Measurements from ENCODE around the gene ZNF512B.
"Not testable (repeated sequence)": the region's sequence is repeated elsewhere in the genome, so short reads cannot be mapped to it uniquely, and the experiment has no call there.

The ZNF512B gene, protein sequence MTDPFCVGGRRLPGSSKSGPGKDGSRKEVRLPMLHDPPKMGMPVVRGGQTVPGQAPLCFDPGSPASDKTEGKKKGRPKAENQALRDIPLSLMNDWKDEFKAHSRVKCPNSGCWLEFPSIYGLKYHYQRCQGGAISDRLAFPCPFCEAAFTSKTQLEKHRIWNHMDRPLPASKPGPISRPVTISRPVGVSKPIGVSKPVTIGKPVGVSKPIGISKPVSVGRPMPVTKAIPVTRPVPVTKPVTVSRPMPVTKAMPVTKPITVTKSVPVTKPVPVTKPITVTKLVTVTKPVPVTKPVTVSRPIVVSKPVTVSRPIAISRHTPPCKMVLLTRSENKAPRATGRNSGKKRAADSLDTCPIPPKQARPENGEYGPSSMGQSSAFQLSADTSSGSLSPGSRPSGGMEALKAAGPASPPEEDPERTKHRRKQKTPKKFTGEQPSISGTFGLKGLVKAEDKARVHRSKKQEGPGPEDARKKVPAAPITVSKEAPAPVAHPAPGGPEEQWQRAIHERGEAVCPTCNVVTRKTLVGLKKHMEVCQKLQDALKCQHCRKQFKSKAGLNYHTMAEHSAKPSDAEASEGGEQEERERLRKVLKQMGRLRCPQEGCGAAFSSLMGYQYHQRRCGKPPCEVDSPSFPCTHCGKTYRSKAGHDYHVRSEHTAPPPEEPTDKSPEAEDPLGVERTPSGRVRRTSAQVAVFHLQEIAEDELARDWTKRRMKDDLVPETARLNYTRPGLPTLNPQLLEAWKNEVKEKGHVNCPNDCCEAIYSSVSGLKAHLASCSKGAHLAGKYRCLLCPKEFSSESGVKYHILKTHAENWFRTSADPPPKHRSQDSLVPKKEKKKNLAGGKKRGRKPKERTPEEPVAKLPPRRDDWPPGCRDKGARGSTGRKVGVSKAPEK

GRCh38 chr20:63969838-63970713 lies at the start of gene ZNF512B:
Gene ZNF512B (minus strand): TSS chr20:63969930. CDS start chr20:63967950, 1,980 bp downstream.
- in situ Hi-C loops (cut with MboI; ENCODE audit: low sequenced_read_pairs), result no loop called here

GRCh38 chr20:64015635-64016034 lies 45.9 kb upstream of the ZNF512B start:
- in situ Hi-C loops (cut with MboI; ENCODE audit: low sequenced_read_pairs), result no loop called here

- in situ Hi-C loops (cut with MboI; ENCODE audit: low sequenced_read_pairs), result not testable (repeated sequence)
Observed at GRCh38 chr20:64012385-64013154, 42.8 kb upstream of the ZNF512B start.

DNA sequence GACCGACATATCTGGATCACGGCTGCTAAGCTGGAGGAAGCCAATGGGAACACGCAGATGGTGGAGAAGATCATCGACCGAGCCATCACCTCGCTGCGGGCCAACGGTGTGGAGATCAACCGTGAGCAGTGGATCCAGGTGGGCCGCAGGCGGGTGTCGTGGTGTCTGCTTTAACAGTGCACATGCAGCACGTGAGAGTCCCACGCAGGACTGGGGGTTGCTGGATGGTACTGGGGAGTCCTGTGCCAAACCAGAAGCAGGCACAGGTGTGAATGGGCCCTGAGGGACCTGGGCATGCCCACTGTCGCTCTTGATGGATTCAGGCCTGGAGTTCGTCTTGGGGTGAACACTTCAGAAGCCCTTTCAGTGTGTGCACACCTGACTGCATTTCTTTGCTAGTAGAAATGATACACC lies 41.6 kb upstream of the ZNF512B start:
- in situ Hi-C loops (cut with MboI; ENCODE audit: low sequenced_read_pairs), result no loop called here

DNA sequence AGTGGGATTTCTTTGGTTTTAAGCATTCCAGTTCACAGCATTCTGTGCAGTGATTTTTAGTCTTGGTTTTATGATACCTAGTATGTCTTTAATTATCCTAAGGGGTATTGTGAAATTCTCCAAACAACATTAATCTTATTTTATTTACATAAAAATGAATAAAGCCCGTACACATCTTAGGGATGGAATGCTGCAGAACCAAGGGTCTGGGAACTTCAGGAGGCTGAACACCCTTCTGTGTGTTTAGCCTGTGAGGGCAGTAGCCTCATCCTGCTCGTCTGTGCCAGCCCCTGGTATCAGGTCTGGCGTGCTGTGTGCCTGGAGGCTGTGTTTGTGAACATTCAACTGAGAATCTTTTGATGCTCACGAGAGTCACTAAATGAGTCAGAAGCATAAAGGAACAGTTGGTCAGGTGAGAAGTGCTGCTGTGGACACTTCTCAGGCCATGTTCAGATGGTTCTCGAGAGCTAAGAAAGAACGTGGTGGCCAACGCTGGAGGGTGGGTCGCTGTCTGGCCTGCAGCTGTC lies 41.0 kb upstream of the ZNF512B start:
- in situ Hi-C loops (cut with MboI; ENCODE audit: low sequenced_read_pairs), result no loop called here

DNA sequence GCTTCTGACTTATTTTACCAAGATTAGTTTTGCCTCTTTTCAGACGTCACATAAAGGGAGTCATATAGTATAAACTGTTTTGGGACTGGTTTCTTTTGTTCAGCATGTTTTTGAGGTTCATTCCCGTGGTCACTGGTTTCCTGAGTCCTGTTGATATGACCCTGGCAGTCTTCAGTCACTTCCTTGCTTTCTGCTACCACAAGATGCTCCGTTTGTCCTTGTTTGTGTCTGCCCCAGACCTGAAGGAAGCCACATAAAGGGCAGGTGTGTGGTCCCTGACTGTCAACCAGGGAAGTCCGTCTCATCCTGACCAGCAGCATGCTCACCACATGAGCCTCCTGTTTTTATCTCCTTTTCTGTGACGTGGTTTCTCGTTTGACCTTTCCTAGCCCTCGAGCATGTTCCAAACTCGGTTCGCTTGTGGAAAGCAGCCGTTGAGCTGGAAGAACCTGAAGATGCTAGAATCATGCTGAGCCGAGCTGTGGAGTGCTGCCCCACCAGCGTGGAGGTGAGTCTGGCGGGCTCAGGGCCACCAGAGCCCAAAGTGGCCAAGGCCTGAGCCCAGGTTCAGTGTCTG lies 40.2 kb upstream of the ZNF512B start:
- in situ Hi-C loops (cut with MboI; ENCODE audit: low sequenced_read_pairs), result no loop called here

- in situ Hi-C loops (cut with MboI; ENCODE audit: low sequenced_read_pairs), result no loop called here
Observed at GRCh38 chr20:64006902-64007301, 37.2 kb upstream of the ZNF512B start.

DNA sequence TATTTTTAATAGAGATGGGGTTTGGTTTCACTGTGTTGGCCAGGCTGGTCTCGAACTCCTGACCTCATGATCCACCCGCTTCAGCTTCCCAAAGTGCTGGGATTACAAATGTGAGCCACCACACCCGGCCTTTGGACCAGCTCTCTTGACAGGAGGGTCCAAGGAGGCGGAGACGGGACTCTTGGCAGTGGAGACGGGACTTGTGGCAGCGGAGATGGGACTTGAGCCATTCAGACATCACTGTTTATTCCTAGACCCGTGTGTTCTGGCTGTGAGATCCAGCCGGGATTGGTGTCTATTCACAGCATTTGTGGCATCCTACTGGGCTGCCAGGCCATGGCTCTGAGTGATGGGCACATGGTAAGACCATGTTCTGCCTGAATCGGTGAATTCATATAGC lies 36.8 kb upstream of the ZNF512B start:
- in situ Hi-C loops (cut with MboI; ENCODE audit: low sequenced_read_pairs), result no loop called here

GRCh38 chr20:64005394-64005793 lies 35.7 kb upstream of the ZNF512B start:
- in situ Hi-C loops (cut with MboI; ENCODE audit: low sequenced_read_pairs), result no loop called here

DNA sequence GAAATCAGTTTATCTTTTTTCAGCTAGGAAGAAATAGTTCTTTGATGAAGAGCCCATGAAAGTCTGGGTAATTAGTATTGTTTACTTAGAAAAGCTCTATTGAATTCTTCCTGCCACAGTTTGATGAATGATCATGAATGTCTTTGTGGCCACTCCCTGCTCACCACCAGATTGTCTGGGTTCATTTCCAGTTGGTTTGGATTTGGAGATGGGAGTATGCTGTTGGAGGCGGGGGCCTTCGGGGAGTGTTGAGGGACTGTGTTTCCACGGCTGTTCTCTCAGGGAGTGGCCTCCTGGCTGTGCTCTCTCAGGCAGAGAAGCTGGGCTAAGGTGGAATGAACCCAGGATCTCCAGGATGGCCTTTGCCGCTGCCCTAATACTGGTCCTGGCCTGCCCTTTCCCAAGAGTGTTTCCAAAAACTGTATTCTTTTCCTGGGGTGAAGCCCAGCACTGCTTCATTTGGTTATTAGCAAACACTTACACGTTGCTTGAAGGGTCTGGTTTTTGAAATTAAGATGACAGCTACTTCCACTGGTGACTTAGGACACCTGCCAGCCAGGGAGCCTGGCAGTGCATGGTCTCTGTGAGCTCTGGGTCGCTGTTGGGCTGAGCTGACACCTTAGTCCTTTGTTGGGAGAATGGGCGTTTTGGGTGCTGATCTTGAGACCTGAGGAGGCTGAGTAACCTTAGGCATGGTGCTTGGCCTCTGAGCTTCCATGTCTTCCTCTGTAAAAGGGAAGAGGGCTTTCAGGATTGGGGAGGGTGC lies 34.4 kb upstream of the ZNF512B start:
- in situ Hi-C loops (cut with MboI; ENCODE audit: low sequenced_read_pairs), result no loop called here

DNA sequence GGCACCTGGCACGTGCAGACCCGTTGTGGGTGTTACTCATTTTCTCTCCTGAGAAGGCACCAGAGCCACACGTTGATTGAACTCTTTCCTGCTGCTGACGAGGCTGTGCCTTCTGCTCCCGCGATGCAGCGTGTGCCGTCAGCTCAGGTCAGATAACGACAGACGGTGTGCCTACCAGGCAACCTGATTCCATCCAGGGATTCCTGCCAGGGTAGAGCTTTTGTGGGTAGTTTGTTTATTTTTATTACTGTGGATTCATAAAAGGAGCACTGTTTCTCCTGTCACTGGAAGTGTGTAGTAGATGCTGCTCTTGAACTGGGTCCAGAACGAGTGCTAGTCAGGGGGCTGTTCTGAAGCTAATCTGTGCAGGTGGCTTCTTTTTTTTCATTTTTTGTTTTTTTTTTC lies 31.9 kb upstream of the ZNF512B start:
- in situ Hi-C loops (cut with MboI; ENCODE audit: low sequenced_read_pairs), result no loop called here

DNA sequence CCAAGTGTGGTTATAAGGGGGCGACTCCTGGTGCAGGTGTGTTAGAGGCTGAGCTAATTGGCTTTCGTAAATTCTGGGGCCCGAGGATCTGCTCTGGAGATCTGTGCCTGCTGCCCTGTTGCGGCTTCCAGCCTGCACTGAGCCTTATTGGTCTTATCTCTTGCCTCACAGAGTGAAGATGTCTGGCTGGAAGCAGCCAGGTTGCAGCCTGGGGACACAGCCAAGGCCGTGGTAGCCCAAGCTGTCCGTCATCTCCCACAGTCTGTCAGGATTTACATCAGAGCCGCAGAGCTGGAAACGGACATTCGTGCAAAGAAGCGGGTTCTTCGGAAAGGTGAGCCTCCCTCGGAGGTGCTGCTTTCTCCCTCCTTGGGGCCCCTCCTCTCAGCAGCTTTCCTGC lies 31.2 kb upstream of the ZNF512B start:
- in situ Hi-C loops (cut with MboI; ENCODE audit: low sequenced_read_pairs), result no loop called here

DNA sequence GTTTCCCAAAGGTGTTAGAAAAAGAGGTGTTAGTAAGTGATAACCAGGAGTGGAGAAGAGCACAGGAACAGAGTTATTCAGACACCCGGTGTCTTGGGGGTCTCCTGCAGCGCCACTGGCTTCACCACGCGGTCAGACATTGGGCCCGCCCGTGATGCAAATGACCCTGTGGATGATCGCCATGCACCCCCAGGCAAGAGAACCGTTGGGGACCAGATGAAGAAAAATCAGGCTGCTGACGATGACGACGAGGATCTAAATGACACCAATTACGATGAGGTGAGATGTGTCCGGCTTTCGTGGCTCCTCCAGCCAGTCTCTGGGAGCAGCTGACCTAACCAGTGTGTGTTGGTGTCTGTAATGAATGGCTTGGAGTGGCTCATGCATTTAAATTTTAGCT lies 13.2 kb upstream of the ZNF512B start:
- in situ Hi-C loops (cut with MboI; ENCODE audit: low sequenced_read_pairs), result no loop called here

GRCh38 chr20:63980806-63981728 lies 11.3 kb upstream of the ZNF512B start, which contains the start of gene PRPF6:
Gene PRPF6 (plus strand): TSS chr20:63981132. CDS start chr20:63981246, 114 bp downstream.
- in situ Hi-C loops (cut with MboI; ENCODE audit: low sequenced_read_pairs), result no loop called here

GRCh38 chr20:63980317-63980805 lies 10.6 kb upstream of the ZNF512B start:
- in situ Hi-C loops (cut with MboI; ENCODE audit: low sequenced_read_pairs), result no loop called here

DNA sequence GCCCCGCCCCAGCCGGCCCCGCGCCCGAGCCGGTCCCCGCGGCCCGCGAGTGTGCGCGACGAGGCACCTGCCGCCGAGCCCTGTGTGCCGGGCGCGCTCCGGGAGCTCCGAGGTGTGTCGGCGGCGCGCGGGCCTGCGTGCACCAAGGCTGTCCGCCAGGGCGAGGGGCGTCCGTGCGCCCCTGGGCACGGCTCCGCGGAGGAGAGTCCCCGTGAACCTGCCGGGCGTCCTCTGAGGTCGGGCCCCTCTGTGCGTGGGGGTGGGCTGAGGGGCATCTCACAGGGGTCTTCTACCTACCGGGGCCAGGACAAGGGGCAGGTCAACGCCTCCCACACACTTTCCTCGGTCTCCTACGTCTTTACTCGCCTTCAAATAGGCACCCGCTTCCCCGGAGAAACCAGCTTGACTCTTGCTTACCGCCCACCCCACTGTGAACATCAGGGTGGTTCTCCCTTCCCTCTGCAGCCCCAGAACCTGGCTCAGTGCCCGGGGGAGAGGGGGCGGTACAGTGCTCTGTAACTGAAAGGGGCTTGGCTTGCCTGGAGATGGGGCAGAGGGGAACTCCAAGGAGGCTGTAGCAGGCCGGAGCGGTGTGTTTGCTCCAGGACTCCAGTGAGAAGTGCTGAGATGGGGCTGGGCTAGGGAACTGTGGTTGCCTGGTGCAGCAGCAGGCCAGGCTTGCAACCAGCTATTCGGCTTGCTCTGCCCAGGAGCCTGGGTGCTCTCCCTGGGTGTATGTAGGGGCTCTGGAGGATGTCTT lies 10.0 kb upstream of the ZNF512B start, which contains the start of gene SAMD10:
Gene SAMD10, minus strand, starts transcription at position 86 of the 760 bp plus-strand sequence. CDS start 175 bp downstream, outside the sequence.
- in situ Hi-C loops (cut with MboI; ENCODE audit: low sequenced_read_pairs), result no loop called here

DNA sequence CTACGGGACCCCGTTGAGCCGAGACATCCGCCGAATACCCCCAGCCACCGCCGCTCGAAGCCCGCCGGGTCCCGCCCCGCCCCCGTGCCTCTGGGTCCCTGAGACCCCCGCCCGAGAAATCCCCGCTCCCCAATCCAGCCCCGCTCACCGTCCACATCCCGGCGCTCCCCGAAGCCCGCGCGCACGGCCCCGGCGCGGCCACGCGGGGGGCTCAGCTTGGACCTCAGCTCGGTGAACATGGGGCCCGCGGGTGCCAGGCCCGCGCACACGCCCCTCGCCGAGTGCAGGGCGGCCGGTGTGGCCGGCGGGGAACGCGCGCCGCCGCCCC lies 9.5 kb upstream of the ZNF512B start:
- in situ Hi-C loops (cut with MboI; ENCODE audit: low sequenced_read_pairs), result no loop called here
